ENCODE results near the gene ANO4.
"Not testable (repeated sequence)": the region's sequence is repeated elsewhere in the genome, so short reads cannot be mapped to it uniquely, and the experiment has no call there.

ANO4 gene

GRCh38 chr12:100875771-100876170 is 81.2 kb downstream of the ANO4 start:
- DNase-seq: no peak

GRCh38 chr12:100877776-100878175 is 83.2 kb downstream of the ANO4 start:
- peak in 1 of 2 experiments; percentile 3 for DNase-seq

GRCh38 chr12:100895192-100895591 is 100.6 kb downstream of the ANO4 start:
- DNase-seq: no peak

- no peak for DNase-seq
These were observed 101.6 kb downstream of the ANO4 start for GRCh38 chr12:100896192-100896591.

GRCh38 chr12:100897240-100897639 is 102.7 kb downstream of the ANO4 start:
- no peak for DNase-seq

GRCh38 chr12:100899301-100899700 is 104.7 kb downstream of the ANO4 start:
- DNase-seq: no peak

GRCh38 chr12:100900808-100901207 is 106.2 kb downstream of the ANO4 start:
- no peak for DNase-seq

GRCh38 chr12:100901266-100901665 is 106.7 kb downstream of the ANO4 start:
- no peak for DNase-seq

GRCh38 chr12:100904270-100904669 is 109.7 kb downstream of the ANO4 start:
- DNase-seq: no peak

- no peak for DNase-seq
These were observed 113.9 kb downstream of the ANO4 start for GRCh38 chr12:100908501-100908900.

GRCh38 chr12:100913872-100914592 is 119.5 kb downstream of the ANO4 start:
- DNase-seq: no peak

GRCh38 chr12:100919116-100919515 is 124.5 kb downstream of the ANO4 start:
- DNase-seq: no peak

- no peak for DNase-seq
These were observed 125.9 kb downstream of the ANO4 start for GRCh38 chr12:100920493-100920892.

GRCh38 chr12:100926669-100927248 is 132.2 kb downstream of the ANO4 start:
- no peak for DNase-seq

- DNase-seq: no peak
These were observed 133.2 kb downstream of the ANO4 start for GRCh38 chr12:100927826-100928225.

- DNase-seq: no peak
These were observed 138.0 kb downstream of the ANO4 start for GRCh38 chr12:100932571-100932970.

- DNase-seq: not testable (repeated sequence)
These were observed 139.0 kb downstream of the ANO4 start for GRCh38 chr12:100933531-100933930.

- no peak for DNase-seq
These were observed 141.4 kb downstream of the ANO4 start for GRCh38 chr12:100935929-100936328.

GRCh38 chr12:100936661-100937060 is 142.1 kb downstream of the ANO4 start:
- no peak for DNase-seq

- DNase-seq: no peak
These were observed 145.9 kb downstream of the ANO4 start for GRCh38 chr12:100940503-100940902.

GRCh38 chr12:100942984-100943749 is 148.6 kb downstream of the ANO4 start:
- no peak for DNase-seq

- no peak for DNase-seq
These were observed 157.2 kb downstream of the ANO4 start for GRCh38 chr12:100951756-100952155.

- DNase-seq: no peak
These were observed 158.6 kb downstream of the ANO4 start for GRCh38 chr12:100953217-100953616.

GRCh38 chr12:100953677-100954076 is 159.1 kb downstream of the ANO4 start:
- no peak for DNase-seq

Measured in AML-193 (cell line).